Astrocyte (in vitro differentiated cells and primary cell): ENCODE measurements around the gene ERF. TPM values are rescaled to one million over a fixed set of nuclear protein-coding genes. Genes with fewer than 3 reads are reported as not detected.

ENCODE experiments used
- DNase-seq: peaks from one replicate; pipeline ENCODE4 v3.0.0-alpha.2; 2010; ENCODE audit warnings: low read depth
- FAIRE-seq: peaks from 2 replicates; lab custom pipeline; 2011; peaks lifted over from hg19 to GRCh38; lab: Jason Lieb, UNC
- H2AFZ ChIP-seq: 2 replicates; pipeline ENCODE4 v1.6.0; 2012; ENCODE audit warnings: low read depth, low read length, inconsistent platforms
- H3K27ac ChIP-seq: 2 replicates; pipeline ENCODE4 v1.5.1; 2011; ENCODE audit warnings: low read depth, low read length, inconsistent platforms
- H3K27me3 ChIP-seq: 2 replicates; pipeline ENCODE4 v1.6.0; 2011; ENCODE audit warnings: low read length, inconsistent platforms; ENCODE audit not compliant: insufficient read depth
- H3K36me3 ChIP-seq: 2 replicates; pipeline ENCODE4 v1.5.1; 2011; ENCODE audit warnings: low read length, inconsistent platforms; ENCODE audit not compliant: insufficient read depth
- H3K4me1 ChIP-seq: 2 replicates; pipeline ENCODE4 v1.5.1; 2011; ENCODE audit warnings: low read length, inconsistent platforms; ENCODE audit not compliant: insufficient read depth
- H3K4me2 ChIP-seq: 2 replicates; pipeline ENCODE4 v1.6.0; 2012; ENCODE audit warnings: low read length, inconsistent platforms
- H3K4me3 ChIP-seq: 2 replicates; pipeline ENCODE4 v1.5.1; 2011; ENCODE audit warnings: low read depth, mild to moderate bottlenecking, low read length, inconsistent platforms; ENCODE audit not compliant: insufficient read depth
- H3K79me2 ChIP-seq: 2 replicates; pipeline ENCODE4 v1.6.0; 2012; ENCODE audit warnings: mild to moderate bottlenecking, low read length, inconsistent platforms; ENCODE audit not compliant: insufficient read depth
- H3K9ac ChIP-seq: 2 replicates; pipeline ENCODE4 v1.6.0; 2012; ENCODE audit warnings: mild to moderate bottlenecking, low read length, inconsistent platforms
- H3K9me3 ChIP-seq: 2 replicates; pipeline ENCODE4 v1.5.1; 2012; ENCODE audit warnings: low read depth, mild to moderate bottlenecking, low read length, inconsistent platforms; ENCODE audit not compliant: insufficient read depth
- H4K20me1 ChIP-seq: 2 replicates; pipeline ENCODE4 v1.6.0; 2012; ENCODE audit warnings: low read length, inconsistent platforms; ENCODE audit not compliant: insufficient read depth
- H3K27ac Mint-ChIP-seq: one replicate; pipeline ENCODE4 v1.8.0; 2021; ENCODE audit warnings: mild to moderate bottlenecking, mixed read lengths; ENCODE audit not compliant: unreplicated experiment
- H3K27me3 Mint-ChIP-seq: one replicate; pipeline ENCODE4 v1.8.0; 2021; ENCODE audit warnings: low read depth, mixed read lengths; ENCODE audit not compliant: unreplicated experiment
- H3K36me3 Mint-ChIP-seq: one replicate; pipeline ENCODE4 v1.8.0; 2021; ENCODE audit warnings: low read depth, mixed read lengths; ENCODE audit not compliant: unreplicated experiment
- H3K4me1 Mint-ChIP-seq: one replicate; pipeline ENCODE4 v1.8.0; 2021; ENCODE audit warnings: low read depth, mixed read lengths; ENCODE audit not compliant: unreplicated experiment
- H3K4me3 Mint-ChIP-seq: one replicate; pipeline ENCODE4 v1.8.0; 2021; ENCODE audit warnings: mild to moderate bottlenecking, moderate library complexity, mixed read lengths; ENCODE audit not compliant: unreplicated experiment
- H3K9me3 Mint-ChIP-seq: one replicate; pipeline ENCODE4 v1.8.0; 2021; ENCODE audit warnings: mild to moderate bottlenecking, mixed read lengths; ENCODE audit not compliant: unreplicated experiment
- EZH2 ChIP-seq: IDR thresholded peaks from 2 replicates; pipeline ENCODE4 v1.6.1; 2012; ENCODE audit warnings: mild to moderate bottlenecking, low read length, inconsistent platforms; ENCODE audit not compliant: insufficient read depth
- total RNA-seq: library from RNA; stranded (reverse); gene quantifications from 2 replicates; pipeline ENCODE4 v1.2.1, GENCODE V29; 2021
- TF ChIP-seq, protein P1 (sequence below): IDR thresholded peaks from 2 replicates; pipeline ENCODE4 v1.5.1; 2011; ENCODE audit warnings: low read depth, mild to moderate bottlenecking, inconsistent platforms, low read length, moderate library complexity; ENCODE audit not compliant: insufficient read depth

ERF gene
- total RNA-seq, 1 donor from 2014 or later = 108 TPM

DNA sequence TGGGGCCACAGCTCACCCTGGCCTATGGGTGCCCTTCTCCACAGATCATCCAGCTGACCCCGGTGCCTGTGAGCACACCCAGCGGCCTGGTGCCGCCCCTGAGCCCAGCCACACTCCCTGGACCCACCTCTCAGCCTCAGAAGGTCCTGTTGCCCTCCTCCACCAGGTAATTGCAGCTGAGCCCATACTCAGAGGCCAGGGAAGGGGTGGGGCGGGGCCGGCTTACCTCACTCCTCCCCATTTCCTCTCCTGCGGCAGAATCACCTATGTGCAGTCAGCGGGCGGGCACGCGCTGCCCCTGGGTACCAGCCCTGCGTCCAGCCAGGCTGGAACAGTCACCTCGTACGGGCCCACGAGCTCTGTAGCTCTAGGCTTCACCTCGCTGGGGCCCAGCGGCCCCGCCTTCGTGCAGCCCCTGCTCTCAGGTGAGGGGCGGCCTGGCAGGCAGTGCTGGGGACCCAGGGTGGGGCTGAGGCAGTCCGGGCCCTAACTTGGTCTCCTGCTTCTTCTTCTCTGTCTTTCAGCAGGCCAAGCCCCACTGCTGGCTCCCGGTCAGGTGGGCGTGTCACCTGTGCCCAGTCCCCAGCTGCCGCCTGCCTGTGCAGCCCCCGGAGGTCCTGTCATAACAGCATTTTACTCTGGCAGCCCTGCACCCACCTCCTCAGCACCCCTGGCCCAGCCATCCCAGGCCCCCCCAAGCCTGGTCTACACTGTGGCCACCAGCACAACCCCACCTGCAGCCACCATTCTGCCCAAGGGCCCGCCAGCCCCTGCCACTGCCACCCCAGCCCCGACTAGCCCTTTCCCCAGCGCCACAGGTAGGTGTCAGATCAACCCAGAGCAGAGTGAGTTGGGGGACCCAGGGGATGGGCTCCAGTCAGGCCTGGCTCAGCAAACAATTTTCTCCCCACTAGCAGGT lies 37.4 kb upstream of the ERF start:
- no peak overlapping the region for H2AFZ ChIP-seq
- peaks cover 11% of the 10 kb centered on the region for H3K79me2 ChIP-seq
- no peak overlapping the region for H3K27ac ChIP-seq
- H3K4me3 ChIP-seq = no peak overlapping the region
- Mint-ChIP-seq H3K4me1 (no peaks in the 10 kb centered on the region), H3K27ac (no peak overlapping the region), H3K36me3 (peaks cover 4% of the 10 kb centered on the region), H3K27me3 (no peaks in the 10 kb centered on the region), H3K4me3 (no peak overlapping the region), H3K9me3 (no peaks in the 10 kb centered on the region)
- no peaks in the 10 kb centered on the region for H3K4me1 ChIP-seq
- no peak for FAIRE-seq
- no peaks in the 10 kb centered on the region for H3K9me3 ChIP-seq
- TF ChIP-seq, protein P1, sequence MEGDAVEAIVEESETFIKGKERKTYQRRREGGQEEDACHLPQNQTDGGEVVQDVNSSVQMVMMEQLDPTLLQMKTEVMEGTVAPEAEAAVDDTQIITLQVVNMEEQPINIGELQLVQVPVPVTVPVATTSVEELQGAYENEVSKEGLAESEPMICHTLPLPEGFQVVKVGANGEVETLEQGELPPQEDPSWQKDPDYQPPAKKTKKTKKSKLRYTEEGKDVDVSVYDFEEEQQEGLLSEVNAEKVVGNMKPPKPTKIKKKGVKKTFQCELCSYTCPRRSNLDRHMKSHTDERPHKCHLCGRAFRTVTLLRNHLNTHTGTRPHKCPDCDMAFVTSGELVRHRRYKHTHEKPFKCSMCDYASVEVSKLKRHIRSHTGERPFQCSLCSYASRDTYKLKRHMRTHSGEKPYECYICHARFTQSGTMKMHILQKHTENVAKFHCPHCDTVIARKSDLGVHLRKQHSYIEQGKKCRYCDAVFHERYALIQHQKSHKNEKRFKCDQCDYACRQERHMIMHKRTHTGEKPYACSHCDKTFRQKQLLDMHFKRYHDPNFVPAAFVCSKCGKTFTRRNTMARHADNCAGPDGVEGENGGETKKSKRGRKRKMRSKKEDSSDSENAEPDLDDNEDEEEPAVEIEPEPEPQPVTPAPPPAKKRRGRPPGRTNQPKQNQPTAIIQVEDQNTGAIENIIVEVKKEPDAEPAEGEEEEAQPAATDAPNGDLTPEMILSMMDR = no peak
- TF ChIP-seq EZH2 = no peak
- no peak overlapping the region for H3K9ac ChIP-seq
- H3K36me3 ChIP-seq = peaks cover 23% of the 10 kb centered on the region
- H3K27me3 ChIP-seq = no peaks in the 10 kb centered on the region
- H3K4me2 ChIP-seq = no peak overlapping the region
- DNase-seq = no peak
- H4K20me1 ChIP-seq = peaks cover 72% of the 10 kb centered on the region

DNA sequence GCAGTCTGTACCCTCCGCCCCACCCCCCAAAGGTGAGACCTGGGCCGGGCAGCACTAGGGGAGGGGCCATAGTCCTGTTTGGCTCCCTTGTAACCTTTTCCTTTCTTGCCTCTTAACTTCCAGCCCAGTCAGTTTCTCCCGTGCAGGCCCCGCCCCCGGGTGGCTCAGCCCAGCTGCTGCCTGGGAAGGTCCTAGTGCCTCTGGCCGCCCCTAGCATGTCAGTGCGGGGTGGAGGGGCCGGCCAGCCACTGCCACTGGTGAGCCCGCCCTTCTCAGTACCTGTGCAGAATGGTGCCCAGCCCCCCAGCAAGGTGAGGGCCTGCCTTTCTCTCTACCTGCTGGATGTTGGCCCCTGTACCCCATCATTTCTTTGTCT lies 36.5 kb upstream of the ERF start:
- no peak overlapping the region for H3K27ac ChIP-seq
- peaks cover 18% of the 10 kb centered on the region for H3K36me3 ChIP-seq
- H3K9me3 ChIP-seq = no peaks in the 10 kb centered on the region
- H3K4me3 ChIP-seq = no peak overlapping the region
- no peaks in the 10 kb centered on the region for H3K27me3 ChIP-seq
- H3K9ac ChIP-seq = no peak overlapping the region
- Mint-ChIP-seq H3K4me1 (no peaks in the 10 kb centered on the region), H3K27me3 (no peaks in the 10 kb centered on the region), H3K36me3 (peaks cover 3% of the 10 kb centered on the region), H3K27ac (no peak overlapping the region), H3K4me3 (no peak overlapping the region), H3K9me3 (no peaks in the 10 kb centered on the region)
- H3K4me2 ChIP-seq = no peak overlapping the region
- H3K4me1 ChIP-seq = peaks cover under 1% of the 10 kb centered on the region
- peaks cover 18% of the 10 kb centered on the region for H3K79me2 ChIP-seq
- no peak for FAIRE-seq
- TF ChIP-seq, protein P1 = no peak
- TF ChIP-seq EZH2 = no peak
- no peak overlapping the region for H2AFZ ChIP-seq
- H4K20me1 ChIP-seq = peaks cover 76% of the 10 kb centered on the region
- DNase-seq = no peak
